GM18526 (cell line): Measurements from ENCODE around the gene CREB5.

Experiments
- POLR2A ChIP-seq: IDR thresholded peaks from 3 replicates; pipeline ENCODE4 v1.6.1; 2011; ENCODE audit not compliant: insufficient read length; ENCODE audit errors: extremely low read depth

The CREB5 gene

GRCh38 chr7:28685644-28686417, 273.5 kb downstream of the CREB5 start:
- TF ChIP-seq POLR2A: no peak

GRCh38 chr7:28686418-28686800, 274.1 kb downstream of the CREB5 start:
- TF ChIP-seq POLR2A: no peak

DNA sequence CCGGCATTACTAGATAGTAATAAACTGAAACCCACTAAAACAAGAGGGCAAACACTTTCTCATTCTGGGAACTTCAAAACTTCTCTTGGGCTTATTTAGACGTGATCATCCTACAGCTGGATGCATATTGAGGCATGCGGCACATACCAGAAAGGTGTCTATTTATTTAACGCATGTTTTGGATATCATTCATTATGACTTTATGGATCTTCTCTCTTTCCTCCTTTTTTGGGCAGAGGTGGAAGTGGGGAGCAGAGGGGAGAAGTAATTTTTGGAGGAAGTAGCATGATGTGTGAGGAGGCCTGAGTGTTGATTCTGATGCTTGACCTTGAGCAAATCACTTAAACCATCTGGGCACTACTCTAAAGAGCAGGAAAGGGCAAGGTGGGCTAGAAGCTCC, 275.2 kb downstream of the CREB5 start:
- TF ChIP-seq POLR2A: no peak

GRCh38 chr7:28688174-28688573, 275.9 kb downstream of the CREB5 start:
- no peak for TF ChIP-seq POLR2A

DNA sequence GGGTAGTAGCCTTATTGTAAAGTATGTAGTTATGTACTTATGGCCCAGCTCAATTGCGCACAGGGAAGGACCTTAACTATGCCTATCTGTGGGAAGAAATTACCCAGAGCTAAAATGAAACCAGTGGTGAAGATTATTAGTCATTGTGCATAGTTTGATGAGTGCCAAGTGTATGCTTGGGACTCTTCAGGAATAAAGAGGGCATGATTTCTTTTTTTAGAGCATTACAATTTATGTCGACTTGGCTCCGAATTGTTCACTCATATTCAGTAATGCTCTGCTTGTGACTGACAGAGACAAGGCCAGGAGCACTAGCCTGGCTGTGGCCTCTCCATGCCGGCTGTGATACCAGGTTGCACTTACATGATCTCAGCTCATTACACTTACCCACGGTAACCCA, 276.3 kb downstream of the CREB5 start:
- no peak for TF ChIP-seq POLR2A

DNA sequence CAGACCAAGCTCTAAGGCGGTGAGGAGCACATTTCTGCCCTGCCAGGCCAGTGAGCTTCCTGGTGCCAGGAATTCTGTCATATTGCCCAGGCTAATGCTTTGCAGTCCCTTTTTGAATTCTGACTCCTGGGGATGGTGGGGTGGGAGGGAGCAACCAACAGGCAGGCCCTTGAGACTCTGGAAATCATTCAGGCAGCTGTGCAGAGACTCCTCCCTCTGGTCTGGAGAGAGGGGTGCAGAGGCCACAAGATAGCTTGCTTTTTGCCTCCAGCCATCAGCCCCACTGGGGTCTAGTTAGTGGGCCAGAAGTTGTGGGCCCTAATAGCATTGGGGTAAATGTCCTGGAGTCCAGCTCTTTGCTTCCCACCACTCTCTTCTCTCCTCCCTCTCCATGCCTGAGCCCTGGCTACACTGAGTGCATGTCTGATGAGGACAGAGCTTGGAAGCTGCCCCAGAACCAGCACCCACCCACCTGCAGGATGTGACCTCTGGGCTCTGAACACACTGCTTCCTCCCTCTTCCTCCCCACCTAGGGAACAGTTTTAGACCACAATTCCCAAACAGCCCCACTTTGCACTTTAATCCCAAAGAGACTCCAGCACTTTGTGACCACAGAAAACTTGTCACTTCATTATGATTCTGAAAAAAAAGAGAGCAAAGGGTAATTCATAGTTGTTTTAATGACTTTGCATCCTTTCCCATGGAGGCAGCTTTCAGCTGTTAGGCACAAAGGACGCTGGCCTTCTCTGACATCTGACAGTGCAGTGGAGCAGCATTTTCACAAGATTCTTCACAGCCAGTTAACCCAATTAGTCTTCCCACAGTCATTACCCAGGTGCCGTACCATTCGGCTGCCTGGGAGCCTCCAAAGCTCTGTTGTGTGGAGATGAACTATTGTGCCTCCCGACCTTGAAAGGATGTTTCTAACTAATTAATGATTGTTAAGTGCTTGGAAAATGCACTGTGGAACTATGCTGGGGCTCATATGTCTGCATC, 283.3 kb downstream of the CREB5 start:
- no peak for TF ChIP-seq POLR2A

GRCh38 chr7:28697913-28698563, 285.7 kb downstream of the CREB5 start:
- TF ChIP-seq POLR2A: no peak

- TF ChIP-seq POLR2A: no peak
These were observed 286.5 kb downstream of the CREB5 start for GRCh38 chr7:28698840-28699239.

- TF ChIP-seq POLR2A: no peak
These were observed 287.8 kb downstream of the CREB5 start for GRCh38 chr7:28700096-28700495.

DNA sequence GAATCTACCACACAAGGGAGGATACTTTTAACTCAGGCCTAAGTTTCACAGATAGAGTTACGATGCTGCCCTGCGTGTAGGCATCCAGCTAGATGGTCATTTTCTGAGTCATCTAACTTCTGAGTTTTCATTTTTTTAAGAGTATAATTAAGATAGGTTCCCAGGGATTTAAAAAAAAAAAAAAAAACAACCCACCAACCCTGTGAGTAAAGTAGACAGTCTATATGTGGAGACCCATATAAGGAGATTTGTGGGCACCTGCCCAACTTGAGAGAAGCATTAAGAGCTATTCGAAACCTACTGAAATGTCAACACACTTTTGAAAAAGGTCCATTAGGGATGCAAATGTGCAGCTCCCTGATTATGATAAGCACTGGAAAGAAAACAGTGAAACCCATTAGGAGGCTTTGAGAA, 288.5 kb downstream of the CREB5 start:
- TF ChIP-seq POLR2A: no peak

GRCh38 chr7:28701731-28702130, 289.4 kb downstream of the CREB5 start:
- no peak for TF ChIP-seq POLR2A

DNA sequence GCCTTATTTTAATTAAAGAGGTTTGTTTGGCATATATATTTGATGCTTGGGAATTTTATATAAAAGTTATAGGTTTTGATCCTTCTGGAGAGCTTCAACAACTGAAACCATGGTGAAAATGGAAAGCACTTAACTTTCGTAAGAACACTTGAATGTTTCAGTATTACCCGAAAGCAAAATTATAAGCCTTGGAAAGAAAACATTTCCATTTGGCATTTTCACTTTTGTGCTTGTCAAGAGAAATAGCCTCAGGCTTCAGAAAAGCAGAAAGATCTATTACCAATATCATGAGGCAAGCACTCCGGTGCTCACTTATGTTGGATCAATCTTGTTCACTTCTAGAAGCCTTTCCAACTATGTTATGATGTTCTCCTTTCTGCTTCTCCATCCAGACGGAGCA, 289.9 kb downstream of the CREB5 start:
- no peak for TF ChIP-seq POLR2A

GRCh38 chr7:28703037-28703765, 290.9 kb downstream of the CREB5 start:
- TF ChIP-seq POLR2A: no peak

- TF ChIP-seq POLR2A: no peak
These were observed 292.4 kb downstream of the CREB5 start for GRCh38 chr7:28704706-28705105.

DNA sequence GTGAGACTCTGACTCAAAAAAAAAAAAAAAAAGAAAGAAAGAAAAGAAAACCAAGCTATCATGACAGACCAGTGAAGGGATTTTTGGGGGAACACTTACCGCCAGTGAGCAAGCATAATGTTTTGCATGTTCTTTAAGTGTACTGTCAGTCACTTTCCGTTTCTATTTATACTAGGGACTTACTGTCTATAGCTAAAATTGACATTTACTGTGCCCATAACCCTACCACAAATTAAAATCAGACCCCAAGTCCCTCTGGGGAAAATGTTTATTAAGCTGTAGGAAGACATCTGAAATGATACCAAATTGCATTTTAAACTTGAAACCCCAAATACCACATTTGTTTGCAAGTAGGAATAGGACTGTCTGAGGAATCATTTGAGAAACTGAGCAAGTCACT, 293.0 kb downstream of the CREB5 start:
- TF ChIP-seq POLR2A: no peak
